OCI-LY1 (cell line): ENCODE measurements around the gene TMEM263.

Experiments
- H2AFZ ChIP-seq: fragments of 200-600 bp; sonication (generic), shearing (Covaris generic); 2 replicates; pipeline ENCODE4 v1.6.0; 2014; ENCODE audit warnings: antibody characterized with exemption, mild to moderate bottlenecking, low read length
- H3F3A ChIP-seq: fragments of 200-600 bp; sonication (generic), shearing (Covaris generic); 2 replicates; pipeline ENCODE4 v1.6.0; 2014; ENCODE audit warnings: mild to moderate bottlenecking, antibody characterized with exemption, low read length, moderate library complexity; ENCODE audit not compliant: insufficient read depth
- H3K27ac ChIP-seq: fragments of 200-600 bp; sonication (generic); 2 replicates; pipeline ENCODE4 v1.5.1; 2014; ENCODE audit warnings: low read length, mixed run types, mild to moderate bottlenecking, low read depth; ENCODE audit not compliant: poor library complexity, severe bottlenecking
- H3K27me3 ChIP-seq: fragments of 200-600 bp; sonication (generic); 2 replicates; pipeline ENCODE4 v1.6.0; 2014; ENCODE audit warnings: antibody characterized with exemption, mild to moderate bottlenecking, low read length, moderate library complexity; ENCODE audit not compliant: insufficient read depth
- H3K36me3 ChIP-seq: fragments of 200-600 bp; sonication (generic); 2 replicates; pipeline ENCODE4 v1.6.1; 2014; ENCODE audit warnings: mild to moderate bottlenecking, antibody characterized with exemption, low read length, moderate library complexity, mixed read lengths; ENCODE audit not compliant: insufficient read depth
- H3K4me1 ChIP-seq: fragments of 200-600 bp; sonication (generic); 2 replicates; pipeline ENCODE4 v1.5.1; 2014; ENCODE audit warnings: mild to moderate bottlenecking, low read length, moderate library complexity; ENCODE audit not compliant: insufficient read depth, severe bottlenecking
- H3K4me2 ChIP-seq: fragments of 200-600 bp; sonication (generic), shearing (Covaris generic); 2 replicates; pipeline ENCODE4 v1.6.1; 2014; ENCODE audit warnings: low read length
- H3K4me3 ChIP-seq: fragments of 200-600 bp; sonication (generic); 2 replicates; pipeline ENCODE4 v1.5.1; 2014; ENCODE audit warnings: low read length, low read depth, mild to moderate bottlenecking, mixed read lengths; ENCODE audit not compliant: poor library complexity, severe bottlenecking
- H3K79me2 ChIP-seq: fragments of 200-600 bp; shearing (Covaris generic); 2 replicates; pipeline ENCODE4 v1.6.1; 2016; ENCODE audit warnings: mixed run types, low read length, mixed read lengths; ENCODE audit not compliant: insufficient read depth
- H3K9ac ChIP-seq: fragments of 200-600 bp; sonication (generic), shearing (Covaris generic); 2 replicates; pipeline ENCODE4 v1.6.1; 2014; ENCODE audit warnings: mild to moderate bottlenecking, low read length, mixed read lengths
- H3K9me2 ChIP-seq: fragments of 200-600 bp; sonication (generic), shearing (Covaris generic); 2 replicates; pipeline ENCODE4 v1.6.1; 2014; ENCODE audit warnings: low read depth, mild to moderate bottlenecking, low read length, mixed read lengths
- H3K9me3 ChIP-seq: fragments of 200-600 bp; shearing (Covaris generic); 2 replicates; pipeline ENCODE4 v1.6.1; 2014; ENCODE audit warnings: low read length, mixed read lengths
- H4K20me1 ChIP-seq: fragments of 200-600 bp; sonication (generic), shearing (Covaris generic); 2 replicates; pipeline ENCODE4 v1.6.0; 2016; ENCODE audit warnings: mild to moderate bottlenecking, low read length; ENCODE audit not compliant: insufficient read depth
- CTCF ChIP-seq: fragments of 200-600 bp; sonication (generic), shearing (Covaris generic); IDR thresholded peaks from 2 replicates; pipeline ENCODE4 v1.5.1; 2017; ENCODE audit warnings: mild to moderate bottlenecking, antibody characterized with exemption, low read length, moderate library complexity, mixed read lengths
- EZH2 ChIP-seq: fragments of 200-600 bp; sonication (generic), shearing (Covaris generic); IDR thresholded peaks from 2 replicates; pipeline ENCODE4 v1.8.0; 2017; ENCODE audit warnings: borderline replicate concordance, mixed run types, mild to moderate bottlenecking, antibody characterized with exemption, low read length, moderate library complexity, mixed read lengths

The TMEM263 gene

GRCh38 chr12:107011519-107011918, 55.8 kb downstream of the TMEM263 start:
- no peak overlapping the region for H3K4me3 ChIP-seq
- H3K27ac ChIP-seq, result no peak overlapping the region
- H3K9ac ChIP-seq, result no peak overlapping the region
- no peaks in the 10 kb centered on the region for H3K4me1 ChIP-seq
- H3K4me2 ChIP-seq, result no peak overlapping the region
- no peaks in the 10 kb centered on the region for H3K36me3 ChIP-seq
- no peaks in the 10 kb centered on the region for H3K9me3 ChIP-seq
- H4K20me1 ChIP-seq, result no peaks in the 10 kb centered on the region
- no peak overlapping the region for H2AFZ ChIP-seq
- H3F3A ChIP-seq, result no peaks in the 10 kb centered on the region
- TF ChIP-seq CTCF (no peak), EZH2 (no peak)
- no peaks in the 10 kb centered on the region for H3K27me3 ChIP-seq
- no peaks in the 10 kb centered on the region for H3K79me2 ChIP-seq
- H3K9me2 ChIP-seq, result no peaks in the 10 kb centered on the region

DNA sequence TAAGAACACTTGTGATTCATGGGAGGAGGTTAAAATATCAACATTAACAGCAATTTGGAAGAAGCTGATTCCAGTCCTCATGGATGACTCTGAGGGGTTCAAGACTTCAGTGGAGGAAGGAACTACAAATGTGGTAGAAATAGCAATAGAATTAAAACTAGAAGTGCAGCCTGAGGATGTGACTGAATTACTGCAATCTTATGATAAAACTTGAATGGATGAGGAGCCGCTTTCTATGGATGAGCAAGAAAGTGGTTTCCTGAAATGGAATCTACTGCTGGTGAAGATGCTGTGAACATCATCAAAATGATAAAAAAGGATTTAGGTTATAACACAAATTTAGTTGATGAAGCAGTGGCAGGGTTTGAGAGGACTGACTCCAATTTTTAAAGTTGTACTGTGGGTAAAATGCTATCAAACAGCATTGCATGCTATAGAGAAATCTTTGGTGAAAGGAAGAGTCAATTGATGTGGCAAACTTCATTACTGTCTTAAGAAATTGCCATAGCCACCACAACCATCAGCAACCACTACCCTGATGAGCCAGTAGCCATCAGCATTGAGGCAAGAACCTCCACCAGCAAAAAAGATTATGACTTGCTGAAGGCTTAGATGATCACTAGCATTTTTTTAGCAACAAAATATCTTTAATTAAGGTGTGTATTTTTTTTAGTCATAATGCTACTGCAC, 57.2 kb downstream of the TMEM263 start:
- Histone ChIP-seq H3K36me3 (no peaks in the 10 kb centered on the region), H3K9me2 (no peaks in the 10 kb centered on the region), H3K27ac (no peak overlapping the region), H3K79me2 (no peaks in the 10 kb centered on the region), H3K4me2 (no peak overlapping the region), H3K9ac (no peak overlapping the region), H3K9me3 (no peaks in the 10 kb centered on the region), H3F3A (no peaks in the 10 kb centered on the region), H3K4me1 (no peaks in the 10 kb centered on the region), H2AFZ (no peak overlapping the region), H3K27me3 (no peaks in the 10 kb centered on the region), H3K4me3 (no peak overlapping the region), H4K20me1 (no peaks in the 10 kb centered on the region)
- TF ChIP-seq CTCF (no peak), EZH2 (no peak)

DNA sequence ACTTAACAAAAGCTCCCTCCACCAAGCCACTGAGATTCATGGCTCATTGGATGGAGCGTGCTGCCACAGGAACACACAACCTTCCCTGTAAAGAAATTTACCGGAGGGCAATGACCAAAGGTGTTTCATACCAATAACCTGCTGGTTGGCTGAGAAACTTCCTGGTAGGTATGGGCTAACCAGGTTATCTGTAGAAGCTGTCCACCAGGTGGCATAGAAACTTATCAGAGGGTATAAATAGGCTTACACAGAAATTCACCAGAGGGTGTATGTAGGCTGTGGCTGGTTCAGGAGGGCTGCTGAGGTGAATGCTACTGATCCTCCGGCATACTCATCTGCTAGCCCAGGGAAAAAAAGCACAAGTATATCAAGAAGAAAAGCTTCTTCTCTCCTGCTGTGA, 58.3 kb downstream of the TMEM263 start:
- Histone ChIP-seq H2AFZ (no peak overlapping the region), H3K27me3 (no peaks in the 10 kb centered on the region), H3F3A (no peaks in the 10 kb centered on the region), H3K4me3 (no peak overlapping the region), H3K79me2 (no peaks in the 10 kb centered on the region), H4K20me1 (no peaks in the 10 kb centered on the region), H3K27ac (no peak overlapping the region), H3K9me3 (no peaks in the 10 kb centered on the region), H3K4me1 (no peaks in the 10 kb centered on the region), H3K9ac (no peak overlapping the region), H3K36me3 (no peaks in the 10 kb centered on the region), H3K4me2 (no peak overlapping the region), H3K9me2 (no peaks in the 10 kb centered on the region)
- TF ChIP-seq CTCF, result no peak
- no peak for TF ChIP-seq EZH2
